Neuronal stem cell (in vitro differentiated cells): ENCODE measurements around the gene C11orf21.

Experiments
- DNase-seq: peaks from one replicate; pipeline ENCODE4 v3.0.0-alpha.2; 2013; ENCODE audit warnings: low spot score
- H2AFZ ChIP-seq: one replicate; pipeline ENCODE4 v1.6.1; 2013; ENCODE audit warnings: mild to moderate bottlenecking, low read length, inconsistent platforms
- H2AK5ac ChIP-seq: 2 replicates; pipeline ENCODE4 v1.6.1; 2013; ENCODE audit warnings: low read depth, mild to moderate bottlenecking, inconsistent platforms, low read length, moderate library complexity, mixed read lengths
- H2BK120ac ChIP-seq: 2 replicates; pipeline ENCODE4 v1.6.1; 2013; ENCODE audit warnings: low read depth, mild to moderate bottlenecking, inconsistent platforms, low read length, moderate library complexity, mixed read lengths
- H2BK12ac ChIP-seq: one replicate; pipeline ENCODE4 v1.6.1; 2013; ENCODE audit warnings: low read length, inconsistent platforms
- H2BK15ac ChIP-seq: 2 replicates; pipeline ENCODE4 v1.6.1; 2013; ENCODE audit warnings: mild to moderate bottlenecking, low read length, inconsistent platforms, mixed read lengths
- H2BK5ac ChIP-seq: one replicate; pipeline ENCODE4 v1.6.1; 2013; ENCODE audit warnings: inconsistent platforms, mild to moderate bottlenecking, low read length, moderate library complexity
- H3K14ac ChIP-seq: one replicate; pipeline ENCODE4 v1.6.1; 2013; ENCODE audit warnings: low read length, inconsistent platforms
- H3K18ac ChIP-seq: 2 replicates; pipeline ENCODE4 v1.6.1; 2013; ENCODE audit warnings: low read length, inconsistent platforms
- H3K23ac ChIP-seq: 2 replicates; pipeline ENCODE4 v1.6.1; 2013; ENCODE audit warnings: low read depth, mild to moderate bottlenecking, mixed read lengths, low read length, inconsistent platforms; ENCODE audit not compliant: poor library complexity
- H3K27ac ChIP-seq: replicated peaks from 3 replicates; pipeline ENCODE4 v1.5.1; 2013; ENCODE audit warnings: low read length, inconsistent platforms
- H3K27me3 ChIP-seq, 3 experiments: 2 replicates each; pipeline ENCODE4 v1.6.1; 2013; ENCODE audit warnings: low read length in 3 of 3, mild to moderate bottlenecking in 2 of 3, inconsistent platforms in 1 of 3, low read depth in 1 of 3, mixed read lengths in 1 of 3, moderate library complexity in 1 of 3; ENCODE audit not compliant: control insufficient read depth in 3 of 3, insufficient read depth in 3 of 3
- H3K36me3 ChIP-seq, 2 donors: replicated peaks in 1 of 2; 2 replicates each; pipeline ENCODE4 v1.6.1; 2013; ENCODE audit warnings: low read length in 2 of 2; ENCODE audit not compliant: control insufficient read depth in 2 of 2, insufficient read depth in 2 of 2
- H3K4ac ChIP-seq: 2 replicates; pipeline ENCODE4 v1.6.1; 2013; ENCODE audit warnings: inconsistent platforms, mild to moderate bottlenecking, low read length, moderate library complexity
- H3K4me1 ChIP-seq, 2 donors: 1 replicate in 1 of 2; 2 replicates in 1 of 2; pipeline ENCODE4 v1.6.1; 2013; ENCODE audit warnings: low read length in 2 of 2, low read depth in 1 of 2; ENCODE audit not compliant: control insufficient read depth in 2 of 2, insufficient read depth in 1 of 2
- H3K4me2 ChIP-seq: one replicate; pipeline ENCODE4 v1.6.1; 2013; ENCODE audit warnings: mild to moderate bottlenecking, low read length, inconsistent platforms; ENCODE audit not compliant: insufficient read depth, poor library complexity, severe bottlenecking
- H3K4me3 ChIP-seq, 2 donors: 2 replicates each; pipeline ENCODE4 v1.5.1; 2013; ENCODE audit warnings: low read length in 2 of 2, mild to moderate bottlenecking in 2 of 2, inconsistent platforms in 1 of 2, moderate library complexity in 1 of 2
- H3K79me1 ChIP-seq: one replicate; pipeline ENCODE4 v1.6.1; 2013; ENCODE audit warnings: low read depth, mild to moderate bottlenecking, inconsistent platforms, low read length, moderate library complexity
- H3K9ac ChIP-seq: one replicate; pipeline ENCODE4 v1.6.1; 2013; ENCODE audit warnings: mild to moderate bottlenecking, low read depth, low read length, inconsistent platforms; ENCODE audit not compliant: poor library complexity
- H3K9me3 ChIP-seq, 2 donors: replicated peaks in 1 of 2; 2 replicates each; pipeline versions ENCODE3 to v1.6.1; 2013; ENCODE audit warnings: low read length in 2 of 2, mild to moderate bottlenecking in 2 of 2, inconsistent platforms in 1 of 2, low read depth in 1 of 2, mixed read lengths in 1 of 2, moderate library complexity in 1 of 2; ENCODE audit not compliant: control insufficient read depth in 2 of 2, insufficient read depth in 1 of 2
- H4K8ac ChIP-seq: one replicate; pipeline ENCODE4 v1.6.1; 2013; ENCODE audit warnings: low read depth, mild to moderate bottlenecking, inconsistent platforms, low read length, moderate library complexity
- H4K91ac ChIP-seq: one replicate; pipeline ENCODE4 v1.6.1; 2013; ENCODE audit warnings: low read length, low read depth, mild to moderate bottlenecking, inconsistent platforms; ENCODE audit not compliant: poor library complexity
- WGBS, 2 donors: extraction: QIAGEN DNeasy Blood & Tissue Kit; methylation state at CpG; one replicate each; pipeline ENCODE4 v1.1.7; 2013; ENCODE audit warnings: missing lambda C conversion rate in 2 of 2, mixed read lengths in 1 of 2; ENCODE audit not compliant: insufficient read length in 2 of 2, insufficient replicate concordance in 1 of 2; ENCODE audit errors: extremely low coverage in 2 of 2; 5-methylcytosine and 5-hydroxymethylcytosine counted together

The C11orf21 gene

DNA sequence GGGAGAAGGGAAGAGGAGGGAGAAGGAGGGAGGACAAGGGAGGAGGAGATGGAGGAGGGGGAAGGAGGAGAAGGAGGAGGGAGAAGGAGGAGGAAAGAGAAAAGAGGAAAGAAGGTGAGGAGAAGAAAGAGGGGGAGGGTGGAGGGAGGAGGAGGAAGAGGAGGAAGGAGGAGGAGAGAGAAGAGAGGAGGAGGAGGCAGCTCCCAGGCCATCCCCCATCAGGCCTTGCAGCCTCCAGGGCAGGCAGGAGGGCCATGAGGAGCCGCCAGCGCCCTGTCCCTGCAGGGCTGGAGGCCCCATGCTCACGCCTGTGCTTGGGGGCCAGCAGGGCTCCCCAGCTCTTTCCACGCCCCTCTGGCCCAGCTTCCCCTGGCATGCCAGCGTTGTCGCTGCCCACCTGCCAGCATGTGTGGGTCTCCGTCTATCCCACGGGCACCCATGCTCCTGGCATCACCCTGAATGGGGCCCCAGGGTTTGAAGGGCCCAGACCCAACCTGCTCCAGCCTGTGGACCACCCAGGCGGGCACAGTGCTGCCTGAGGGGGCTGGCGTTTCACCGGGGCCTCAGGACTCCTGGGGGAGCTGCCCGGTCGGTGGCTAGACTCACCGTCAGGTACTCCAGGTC is 5.3 kb upstream of the C11orf21 start:
- no peak overlapping the region for H3K27ac ChIP-seq
- H3K23ac ChIP-seq = peak overlapping the region; percentile 65
- peak overlapping the region; percentile 15 for H3K18ac ChIP-seq
- no peaks in the 10 kb centered on the region for H3K36me3 ChIP-seq
- H2BK12ac ChIP-seq = peak overlapping the region; percentile 99
- H4K8ac ChIP-seq = peak overlapping the region; percentile 65
- H3K4ac ChIP-seq = peak overlapping the region; percentile 76
- DNase-seq = no peak
- H3K9ac ChIP-seq = peak overlapping the region; percentile 77
- no peaks in the 10 kb centered on the region for H3K9me3 ChIP-seq
- peaks cover 5 to 8% of the 10 kb centered on the region in 2 donors for H3K4me1 ChIP-seq
- H3K14ac ChIP-seq = no peak overlapping the region
- H2AFZ ChIP-seq = peak overlapping the region; percentile 45
- peaks cover 5% of the 10 kb centered on the region for H3K79me1 ChIP-seq
- no peak overlapping the region for H3K4me2 ChIP-seq
- no peak overlapping the region for H3K4me3 ChIP-seq
- no CpG with 5 or more reads among the region's 14 CpGs for WGBS, 2 donors
- H2AK5ac ChIP-seq = peak overlapping the region; percentile 79
- H3K27me3 ChIP-seq = no peaks in the 10 kb centered on the region
- H4K91ac ChIP-seq = no peak overlapping the region
- H2BK120ac ChIP-seq = no peak overlapping the region
- peak overlapping the region; percentile 25 for H2BK15ac ChIP-seq
- no peak overlapping the region for H2BK5ac ChIP-seq

DNA sequence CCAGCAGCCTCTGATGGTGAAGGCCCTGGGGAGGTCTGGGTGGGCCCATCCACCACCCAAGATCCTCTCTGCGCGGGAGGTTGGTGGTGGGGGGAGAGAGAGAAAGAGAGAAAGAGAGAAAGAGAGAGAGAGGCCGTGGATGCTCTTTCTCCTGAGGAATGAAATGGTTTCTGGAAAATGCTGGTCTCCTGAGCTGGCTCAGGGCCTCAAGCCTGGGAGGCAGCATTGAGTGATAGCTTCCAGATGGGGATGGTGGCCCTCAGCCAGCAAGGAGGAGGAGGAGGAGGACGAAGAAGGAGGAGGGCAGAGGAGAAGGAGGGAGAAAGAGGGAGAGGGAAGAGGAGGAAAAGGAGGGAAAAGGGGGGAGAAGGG is 4.7 kb upstream of the C11orf21 start:
- Histone ChIP-seq H3K27me3 (no peaks in the 10 kb centered on the region), H2BK15ac (peak overlapping the region; percentile 71), H3K23ac (no peak overlapping the region), H4K91ac (no peak overlapping the region), H3K27ac (no peak overlapping the region), H3K9me3 (no peaks in the 10 kb centered on the region), H3K36me3 (no peaks in the 10 kb centered on the region), H2BK12ac (no peak overlapping the region), H3K4ac (no peak overlapping the region), H3K14ac (no peak overlapping the region), H3K18ac (peak overlapping the region; percentile 2), H4K8ac (no peak overlapping the region), H2BK120ac (no peak overlapping the region), H2BK5ac (no peak overlapping the region), H2AK5ac (no peak overlapping the region), H2AFZ (peak overlapping the region; percentile 66), H3K4me3 (no peak overlapping the region), H3K79me1 (peaks cover 5% of the 10 kb centered on the region), H3K4me2 (no peak overlapping the region), H3K9ac (no peak overlapping the region), H3K4me1 (peaks cover 5 to 8% of the 10 kb centered on the region in 2 donors)
- DNase-seq = no peak
- WGBS, 2 donors = no CpG with 5 or more reads among the region's 4 CpGs

GRCh38 chr11:2305788-2306451 is 4.2 kb upstream of the C11orf21 start:
- Histone ChIP-seq H3K4ac (peak overlapping the region; percentile 56), H3K36me3 (no peaks in the 10 kb centered on the region), H2BK12ac (peak overlapping the region; percentile 95), H3K4me3 (no peak overlapping the region), H3K4me1 (peaks cover 5 to 7% of the 10 kb centered on the region in 2 donors), H3K4me2 (no peak overlapping the region), H2BK15ac (peak overlapping the region; percentile 96), H2AFZ (peak overlapping the region; percentile 66), H3K23ac (peak overlapping the region; percentile 80), H3K14ac (no peak overlapping the region), H4K91ac (no peak overlapping the region), H3K9me3 (no peaks in the 10 kb centered on the region), H3K18ac (peak overlapping the region; percentile 94), H3K9ac (peak overlapping the region; percentile 5), H2BK120ac (no peak overlapping the region), H2BK5ac (peak overlapping the region; percentile 2), H3K27me3 (no peaks in the 10 kb centered on the region), H3K27ac (no peak overlapping the region), H4K8ac (peak overlapping the region; percentile 83), H3K79me1 (peaks cover 5% of the 10 kb centered on the region), H2AK5ac (peak overlapping the region; percentile 38)
- no peak for DNase-seq
- WGBS, 2 donors = no CpG with 5 or more reads among the region's 12 CpGs

DNA sequence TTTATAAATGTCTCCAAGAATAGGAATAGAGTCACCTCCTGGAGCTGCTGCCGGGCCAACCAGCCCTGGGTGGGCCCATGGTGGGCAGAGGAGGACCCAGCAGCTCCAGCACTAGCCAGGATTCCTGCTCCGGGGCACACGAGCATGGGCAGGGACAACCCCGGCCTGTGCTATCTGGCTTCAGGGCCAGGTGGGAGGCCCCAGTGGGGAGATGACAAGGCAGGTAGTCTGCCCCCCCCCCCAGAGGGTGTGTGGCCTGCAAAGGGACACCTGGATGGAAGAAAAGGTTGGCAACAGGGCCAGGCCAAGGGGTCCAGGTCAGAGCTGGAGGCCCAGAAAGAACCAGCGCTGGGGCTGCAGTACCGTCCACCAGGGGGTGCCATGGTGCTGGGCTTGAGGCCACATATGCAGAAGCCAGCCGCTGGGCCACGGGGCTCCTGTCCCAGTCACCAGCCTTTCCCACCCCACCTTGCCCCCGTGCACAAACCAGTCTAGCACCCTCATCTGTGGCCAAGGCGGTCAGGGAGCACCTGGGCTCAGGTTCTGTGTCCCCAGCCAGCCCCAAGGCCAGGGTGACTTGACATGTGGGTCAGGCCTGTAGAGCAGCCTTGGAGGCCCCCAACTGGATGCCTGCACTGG is 3.5 kb upstream of the C11orf21 start:
- Histone ChIP-seq H3K27me3 (no peaks in the 10 kb centered on the region), H3K36me3 (no peaks in the 10 kb centered on the region), H3K18ac (peak overlapping the region; percentile 94), H3K9ac (peak overlapping the region; percentile 5), H3K27ac (no peak overlapping the region), H2BK15ac (peak overlapping the region; percentile 96), H4K8ac (peak overlapping the region; percentile 83), H3K79me1 (peaks cover 5% of the 10 kb centered on the region), H3K23ac (peak overlapping the region; percentile 80), H2BK12ac (peak overlapping the region; percentile 95), H2BK5ac (peak overlapping the region; percentile 2), H3K4me1 (peaks cover 5 to 7% of the 10 kb centered on the region in 2 donors), H3K14ac (no peak overlapping the region), H4K91ac (no peak overlapping the region), H3K4me2 (no peak overlapping the region), H3K9me3 (no peaks in the 10 kb centered on the region), H2AFZ (peak overlapping the region; percentile 49), H3K4ac (peak overlapping the region; percentile 95), H2BK120ac (peak overlapping the region; percentile 61), H2AK5ac (peak overlapping the region; percentile 98), H3K4me3 (no peak overlapping the region)
- no CpG with 5 or more reads among the region's 10 CpGs for WGBS, 2 donors
- DNase-seq = peak; percentile 76
